GM19467 (cell line): ENCODE results near the gene ZNF224.
"Not testable (repeated sequence)": the region's sequence is repeated elsewhere in the genome, so short reads cannot be mapped to it uniquely, and the experiment has no call there.

Source experiments
- ATAC-seq: cut with Tn5 transposase; IDR thresholded peaks from one replicate; pipeline ENCODE4 v1.9.1; 2021; ENCODE audit warnings: mild to moderate bottlenecking, moderate library complexity; ENCODE audit not compliant: unreplicated experiment

ZNF224 gene

GRCh38 chr19:44121162-44121561, 27.0 kb downstream of the ZNF224 start:
- not testable (repeated sequence) for ATAC-seq

- no peak for ATAC-seq
These were observed 37.8 kb downstream of the ZNF224 start for GRCh38 chr19:44131955-44132354.

GRCh38 chr19:44141191-44142058, 47.3 kb downstream of the ZNF224 start, which contains the start of gene ZNF234:
ZNF234 (plus strand) TSS chr19:44141554; CDS start chr19:44144633, 3,079 bp downstream.
- ATAC-seq, result peak; percentile 68

- ATAC-seq, result peak; percentile 18
These were observed 47.9 kb downstream of the ZNF224 start for GRCh38 chr19:44142059-44142433.

GRCh38 chr19:44149776-44150175, 55.6 kb downstream of the ZNF224 start:
- no peak for ATAC-seq

- ATAC-seq, result no peak
These were observed 57.3 kb downstream of the ZNF224 start for GRCh38 chr19:44151491-44151890.

GRCh38 chr19:44156475-44156874, 62.3 kb downstream of the ZNF224 start:
- no peak for ATAC-seq
